Neural cell (in vitro differentiated cells): ENCODE results near the gene IGSF21. TPM values are rescaled to one million over a fixed set of nuclear protein-coding genes. Genes with fewer than 3 reads are reported as not detected.

Source experiments
- H2AFZ ChIP-seq: fragments of 200-600, 300-800 bp; sonication (generic), shearing (Covaris generic); 2 replicates; pipeline ENCODE4 v1.6.0; 2014; ENCODE audit warnings: low read depth, mild to moderate bottlenecking, antibody characterized with exemption, low read length, moderate library complexity
- H3F3A ChIP-seq: fragments of 200-600 bp; shearing (Covaris generic); 2 replicates; pipeline ENCODE4 v1.6.1; 2016; ENCODE audit warnings: mild to moderate bottlenecking, moderate library complexity, mixed read lengths, antibody characterized with exemption, low read length; ENCODE audit not compliant: insufficient read depth, poor library complexity, severe bottlenecking
- H3K27ac ChIP-seq: fragments of 200-600, 300-800 bp; sonication (generic), shearing (Covaris generic); 2 replicates; pipeline ENCODE4 v1.5.1; 2014; ENCODE audit warnings: mild to moderate bottlenecking, low read length, moderate library complexity
- H3K27me3 ChIP-seq: fragments of 300-800, 200-600 bp; sonication (generic), shearing (Covaris generic); 2 replicates; pipeline ENCODE4 v1.6.0; 2014; ENCODE audit warnings: mild to moderate bottlenecking, low read depth, low read length, moderate library complexity; ENCODE audit not compliant: insufficient read depth
- H3K36me3 ChIP-seq: fragments of 300-800, 200-600 bp; sonication (generic), shearing (Covaris generic); 2 replicates; pipeline ENCODE4 v1.5.1; 2014; ENCODE audit warnings: mild to moderate bottlenecking, antibody characterized with exemption, low read length, moderate library complexity; ENCODE audit not compliant: insufficient read depth
- H3K4me2 ChIP-seq: fragments of 300-800, 200-600 bp; sonication (generic), shearing (Covaris generic); 2 replicates; pipeline ENCODE4 v1.6.0; 2014; ENCODE audit warnings: mild to moderate bottlenecking, low read length
- H3K4me3 ChIP-seq: fragments of 300-800, 200-600 bp; sonication (generic), shearing (Covaris generic); 2 replicates; pipeline ENCODE4 v1.5.1; 2014; ENCODE audit warnings: mild to moderate bottlenecking, low read length, moderate library complexity
- H3K79me2 ChIP-seq: fragments of 200-600 bp; shearing (Covaris generic); replicated peaks from 2 replicates; pipeline ENCODE4 v1.6.0; 2014; ENCODE audit warnings: mild to moderate bottlenecking, low read length, moderate library complexity; ENCODE audit not compliant: insufficient read depth
- H3K9ac ChIP-seq: fragments of 300-800, 200-600 bp; sonication (generic), shearing (Covaris generic); 2 replicates; pipeline ENCODE4 v1.6.1; 2016; ENCODE audit warnings: mild to moderate bottlenecking, low read length, mixed read lengths
- H3K9me2 ChIP-seq: fragments of 200-600 bp; shearing (Covaris generic); 2 replicates; pipeline ENCODE4 v1.6.1; 2016; ENCODE audit warnings: mild to moderate bottlenecking, low read length, mixed read lengths; ENCODE audit not compliant: insufficient read depth
- H3K9me3 ChIP-seq: fragments of 200-600, 300-800 bp; sonication (generic), shearing (Covaris generic); 2 replicates; pipeline ENCODE4 v1.6.1; 2016; ENCODE audit warnings: mild to moderate bottlenecking, mixed run types, low read length, moderate library complexity, mixed read lengths
- H4K20me1 ChIP-seq: fragments of 200-600 bp; shearing (Covaris generic); 2 replicates; pipeline ENCODE4 v1.6.1; 2016; ENCODE audit warnings: mild to moderate bottlenecking, mixed run types; ENCODE audit not compliant: insufficient read depth
- CTCF ChIP-seq: fragments of 450-650 bp; IDR thresholded peaks from 2 replicates; pipeline ENCODE4 v1.5.1; 2014; ENCODE audit warnings: antibody characterized with exemption, mild to moderate bottlenecking, moderate library complexity; ENCODE audit not compliant: poor library complexity, severe bottlenecking
- EP300 ChIP-seq: fragments of 450-650 bp; conservative IDR thresholded peaks from 2 replicates; pipeline ENCODE4 v1.6.1; 2014; ENCODE audit warnings: antibody characterized with exemption, mild to moderate bottlenecking, moderate library complexity; ENCODE audit not compliant: poor library complexity, severe bottlenecking
- EZH2 ChIP-seq: fragments of 200-600, 300-800 bp; shearing (Covaris generic), sonication (generic); IDR thresholded peaks from 2 replicates; pipeline ENCODE4 v1.6.1; 2014; ENCODE audit warnings: antibody characterized with exemption, low read length, borderline replicate concordance, mild to moderate bottlenecking; ENCODE audit not compliant: insufficient read depth, poor library complexity, severe bottlenecking
- MXI1 ChIP-seq: fragments of 450-650 bp; conservative IDR thresholded peaks from 2 replicates; pipeline ENCODE4 v1.6.1; 2014; ENCODE audit warnings: antibody characterized with exemption, mild to moderate bottlenecking; ENCODE audit not compliant: poor library complexity, severe bottlenecking
- POLR2AphosphoS5 ChIP-seq: IDR thresholded peaks from 2 replicates; pipeline ENCODE4 v1.6.1; 2012
- RAD21 ChIP-seq: fragments of 450-650 bp; conservative IDR thresholded peaks from 2 replicates; pipeline ENCODE4 v1.6.1; 2014; ENCODE audit warnings: antibody characterized with exemption, mild to moderate bottlenecking, moderate library complexity
- REST ChIP-seq: IDR thresholded peaks from 2 replicates; pipeline ENCODE4 v1.6.1; 2012; ENCODE audit warnings: borderline replicate concordance
- SMC3 ChIP-seq: fragments of 450-650 bp; conservative IDR thresholded peaks from 2 replicates; pipeline ENCODE4 v1.6.1; 2014; ENCODE audit warnings: antibody characterized with exemption, mild to moderate bottlenecking, moderate library complexity; ENCODE audit not compliant: poor library complexity
- TAF1 ChIP-seq: IDR thresholded peaks from 2 replicates; pipeline ENCODE4 v1.6.1; 2012; ENCODE audit warnings: low read depth
- polyA plus RNA-seq: library from polyadenylated mRNA; depleted of rRNA; stranded (reverse); fragments of >200 nt; gene quantifications from 2 replicates; pipeline ENCODE4 v1.2.3, GENCODE V29; 2014

The IGSF21 gene
- polyA plus RNA-seq, 1 donor from 2014 or later, result 2.4 TPM

- Histone ChIP-seq H3K4me2 (no peak overlapping the region), H4K20me1 (no peaks in the 10 kb centered on the region), H3K9me2 (no peaks in the 10 kb centered on the region), H3K27ac (no peak overlapping the region), H3K9me3 (no peaks in the 10 kb centered on the region), H3K36me3 (no peaks in the 10 kb centered on the region), H3K4me3 (no peak overlapping the region), H3K9ac (no peak overlapping the region), H3K27me3 (no peaks in the 10 kb centered on the region), H3K79me2 (no peaks in the 10 kb centered on the region), H2AFZ (no peak overlapping the region), H3F3A (no peaks in the 10 kb centered on the region)
- TF ChIP-seq CTCF, result no peak
These were observed 44.0 kb downstream of the IGSF21 start for GRCh38 chr1:18151436-18152122.

GRCh38 chr1:18154430-18155194 is 47.0 kb downstream of the IGSF21 start:
- no peaks in the 10 kb centered on the region for H3K79me2 ChIP-seq
- TF ChIP-seq SMC3, result no peak
- H3K27ac ChIP-seq, result no peak overlapping the region
- no peaks in the 10 kb centered on the region for H3K9me3 ChIP-seq
- no peak overlapping the region for H3K4me3 ChIP-seq
- no peaks in the 10 kb centered on the region for H4K20me1 ChIP-seq
- H3K9me2 ChIP-seq, result no peaks in the 10 kb centered on the region
- H3K9ac ChIP-seq, result no peak overlapping the region
- no peak overlapping the region for H3K4me2 ChIP-seq
- no peaks in the 10 kb centered on the region for H3K36me3 ChIP-seq
- H3K27me3 ChIP-seq, result no peaks in the 10 kb centered on the region
- H2AFZ ChIP-seq, result no peak overlapping the region
- H3F3A ChIP-seq, result no peaks in the 10 kb centered on the region

GRCh38 chr1:18155881-18156385 is 48.3 kb downstream of the IGSF21 start:
- no peak overlapping the region for H3K27ac ChIP-seq
- no peaks in the 10 kb centered on the region for H3K79me2 ChIP-seq
- no peaks in the 10 kb centered on the region for H4K20me1 ChIP-seq
- H3F3A ChIP-seq, result no peaks in the 10 kb centered on the region
- H3K9ac ChIP-seq, result no peak overlapping the region
- no peak overlapping the region for H3K4me3 ChIP-seq
- H3K4me2 ChIP-seq, result no peak overlapping the region
- no peaks in the 10 kb centered on the region for H3K27me3 ChIP-seq
- H3K36me3 ChIP-seq, result no peaks in the 10 kb centered on the region
- no peak for TF ChIP-seq REST
- TF ChIP-seq CTCF, result no peak
- no peak for TF ChIP-seq TAF1
- no peak for TF ChIP-seq EP300
- no peak for TF ChIP-seq POLR2AphosphoS5
- no peak for TF ChIP-seq SMC3
- TF ChIP-seq MXI1, result no peak
- TF ChIP-seq EZH2, result no peak
- TF ChIP-seq RAD21, result no peak
- H2AFZ ChIP-seq, result no peak overlapping the region
- H3K9me3 ChIP-seq, result no peaks in the 10 kb centered on the region
- no peaks in the 10 kb centered on the region for H3K9me2 ChIP-seq
